ENCODE measurements around the gene STARD10. TPM values are rescaled to one million over a fixed set of nuclear protein-coding genes. Genes with fewer than 3 reads are reported as not detected.
A peak's percentile ranks its signal among the peaks of the same experiment; 100 is the strongest.

The STARD10 gene
- 100 to 1,000 TPM; 122 to 209 TPM for total RNA-seq

DNA sequence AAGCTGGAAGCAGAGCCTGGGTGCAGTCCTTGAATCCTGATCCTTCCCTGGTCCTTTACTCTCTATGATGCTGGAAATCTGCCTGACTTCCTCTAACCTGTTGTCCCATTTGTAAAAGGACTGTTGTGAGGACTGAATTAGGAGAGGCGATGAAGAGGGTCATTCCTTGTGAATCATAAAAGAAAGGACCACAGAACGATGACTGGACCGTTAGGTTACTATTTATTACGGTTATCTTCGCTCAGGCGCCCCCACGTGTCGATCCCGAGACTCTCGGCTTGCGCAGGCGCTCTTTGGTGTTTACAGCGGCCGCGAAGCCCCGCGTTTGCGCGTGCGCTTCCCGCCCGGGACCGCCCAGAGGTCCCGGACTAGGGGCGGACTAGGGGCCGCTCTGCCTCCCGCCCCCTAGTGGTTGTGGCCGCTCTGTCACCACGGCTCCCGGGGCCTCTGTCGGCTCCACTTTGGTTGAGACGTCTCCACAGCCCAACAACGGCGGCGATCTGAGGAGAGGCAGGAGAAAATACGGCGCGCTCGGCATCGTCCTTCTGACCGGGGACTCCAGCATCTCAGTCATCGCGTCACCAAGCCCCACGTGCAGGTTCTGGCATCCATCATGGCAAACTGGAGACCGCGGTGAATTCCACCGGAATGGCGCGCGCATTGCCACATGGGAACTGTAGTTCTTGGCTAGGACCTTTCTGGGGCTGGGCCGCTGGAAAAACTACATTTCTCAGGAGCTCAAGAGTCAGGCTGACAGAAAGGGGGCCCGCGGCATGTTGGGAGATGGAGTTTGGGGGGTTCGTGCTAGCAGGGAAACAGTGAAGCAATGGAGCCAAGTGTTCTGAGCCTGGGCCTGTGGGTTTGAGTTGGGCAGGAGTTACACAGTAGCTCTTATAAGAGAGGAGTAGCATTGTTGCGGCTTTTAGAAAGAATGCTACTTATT lies at the start of gene STARD10:
Gene STARD10, minus strand, starts transcription at position 623 of the 943 bp plus-strand sequence. CDS start 12,866 bp downstream, outside the sequence.
- no peaks in the 10 kb centered on the region for H3K27me3 ChIP-seq
- peaks cover 16% of the 10 kb centered on the region for H3K4me1 ChIP-seq
- no peaks in the 10 kb centered on the region for H3K36me3 ChIP-seq (replicated peaks in 1 of 2; ENCODE audit: insufficient read depth in 1 of 2, low read depth in 2 of 2)
- 1 to 5% methylated on average over 9 to 55 of the region's 55 CpGs for WGBS, 2 donors
- H3K4me3 ChIP-seq: peak within 1 kb of the TSS in 1 of 2 donors; percentile 68
- intact Hi-C loops (cut with DNase I): no loop called here
- TF ChIP-seq CTCF (IDR thresholded peaks at IDR 0.05) (peak; percentile 95 to 100 (median 98)), POLR2A (IDR thresholded peaks at IDR 0.05) (peak in 2 of 3 donors; percentile 60 to 65)
- no peaks in the 10 kb centered on the region for H3K9me3 ChIP-seq
- peak within 1 kb of the TSS; percentile 74 to 94 (median 87) for H3K27ac ChIP-seq
- DNase-seq (peak; percentile 96 to 98 (median 96)), ATAC-seq (peak; percentile 96)

DNA sequence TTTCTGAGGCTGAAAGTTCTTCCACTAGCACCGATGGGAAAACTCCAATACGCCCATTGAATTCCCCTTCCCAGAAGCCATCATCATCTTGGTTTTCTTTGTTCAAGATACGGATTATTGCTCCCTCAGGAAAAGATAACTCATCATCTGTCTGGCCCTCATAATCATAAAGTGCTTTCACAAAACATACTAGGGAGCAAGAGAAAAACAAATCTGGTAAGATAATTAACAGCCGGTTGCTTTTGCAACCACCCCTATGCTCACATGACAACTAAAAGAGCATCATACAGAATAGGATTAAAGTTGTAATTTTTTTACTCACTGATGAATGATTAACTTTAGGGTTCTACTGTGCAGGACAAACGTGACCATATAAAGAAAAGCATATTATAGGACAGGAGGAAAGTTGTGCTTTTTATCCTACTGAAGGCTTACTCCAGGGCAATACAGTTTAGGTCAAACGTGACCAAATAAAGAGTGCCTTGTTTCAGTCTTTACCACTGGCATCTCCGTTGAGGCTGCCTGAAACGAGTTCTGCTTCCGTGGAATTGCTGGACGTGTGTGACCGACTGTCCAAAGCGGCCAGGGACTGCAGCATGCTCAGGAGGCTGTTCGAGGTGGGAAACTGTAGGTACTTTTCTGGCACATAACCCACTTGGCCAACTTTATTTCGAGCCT lies 48.9 kb upstream of the STARD10 start:
- no peak for TF ChIP-seq POLR2A (IDR thresholded peaks at IDR 0.05)
- no peak for TF ChIP-seq CTCF (IDR thresholded peaks at IDR 0.05)
- ATAC-seq (no peak), DNase-seq (no peak)
- no peak overlapping the region for H3K27ac ChIP-seq
- WGBS, 2 donors: 86% methylated on average over 14 of the region's 14 CpGs
- H3K27me3 ChIP-seq: no peaks in the 10 kb centered on the region
- H3K4me3 ChIP-seq: no peak overlapping the region
- H3K36me3 ChIP-seq (replicated peaks in 1 of 2; ENCODE audit: insufficient read depth in 1 of 2, low read depth in 2 of 2): peaks cover 0 to 3% of the 10 kb centered on the region in 2 donors
- H3K4me1 ChIP-seq: no peaks in the 10 kb centered on the region
- no peaks in the 10 kb centered on the region for H3K9me3 ChIP-seq
- intact Hi-C loops (cut with DNase I): no loop called here

- 87 to 89% methylated on average over 5 of the region's 5 CpGs for WGBS, 2 donors
- Histone ChIP-seq H3K27ac (no peak overlapping the region), H3K36me3 (replicated peaks in 1 of 2; ENCODE audit: insufficient read depth in 1 of 2, low read depth in 2 of 2) (peaks cover 0 to 5% of the 10 kb centered on the region in 2 donors), H3K9me3 (no peaks in the 10 kb centered on the region), H3K4me3 (no peak overlapping the region), H3K4me1 (no peaks in the 10 kb centered on the region), H3K27me3 (no peaks in the 10 kb centered on the region)
- TF ChIP-seq POLR2A (IDR thresholded peaks at IDR 0.05) (no peak), CTCF (IDR thresholded peaks at IDR 0.05) (no peak)
- DNase-seq (no peak), ATAC-seq (no peak)
- intact Hi-C loops (cut with DNase I): no loop called here
These were observed 48.3 kb upstream of the STARD10 start for GRCh38 chr11:72842126-72842525.

DNA sequence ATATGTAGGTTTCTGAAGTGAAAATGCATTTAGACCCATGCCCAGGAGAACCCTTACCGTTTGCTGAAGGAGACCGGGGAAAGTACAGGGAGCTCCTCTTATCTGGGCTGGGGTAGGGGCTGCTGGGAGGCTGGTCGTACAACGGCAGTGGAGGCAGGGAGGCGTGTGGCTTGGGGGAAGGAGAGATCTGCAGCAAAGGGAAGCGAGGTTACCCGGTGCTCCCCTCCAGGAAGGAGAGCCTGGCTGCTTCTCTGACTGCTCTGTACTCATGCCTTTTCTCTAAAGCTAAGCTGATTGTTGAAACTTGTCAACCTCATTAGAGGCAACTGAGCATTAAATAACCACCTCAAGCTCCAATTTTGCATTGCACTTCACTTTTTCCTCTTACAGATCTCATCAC lies 47.5 kb upstream of the STARD10 start:
- Histone ChIP-seq H3K27ac (no peak overlapping the region), H3K4me1 (no peaks in the 10 kb centered on the region), H3K9me3 (no peaks in the 10 kb centered on the region), H3K36me3 (replicated peaks in 1 of 2; ENCODE audit: insufficient read depth in 1 of 2, low read depth in 2 of 2) (peaks cover 0 to 5% of the 10 kb centered on the region in 2 donors), H3K4me3 (no peak overlapping the region), H3K27me3 (no peaks in the 10 kb centered on the region)
- TF ChIP-seq CTCF (IDR thresholded peaks at IDR 0.05) (no peak), POLR2A (IDR thresholded peaks at IDR 0.05) (no peak)
- ATAC-seq (no peak), DNase-seq (no peak)
- intact Hi-C loops (cut with DNase I): no loop called here
- 89 to 95% methylated on average over 7 of the region's 7 CpGs for WGBS, 2 donors
